IMR-90 (cell line): Measurements from ENCODE around the gene ROBO1. TPM values are rescaled to one million over a fixed set of nuclear protein-coding genes. Genes with fewer than 3 reads are reported as not detected.

Experiments used
- ATAC-seq: fragments of 200-7000 bp; cut with Tn5 transposase; 2 replicates; pipeline ENCODE4 v1.9.1; 2020; ENCODE audit warnings: low read depth, mild to moderate bottlenecking, moderate library complexity
- BruUV-seq: library from RNA; stranded (reverse); fragments of 400-500 nt; replicated peaks from 2 replicates; lab custom pipeline; 2021; lab: Mats Ljungman, UMichigan
- CTCF ChIA-PET: fragments of 300-600 bp; formaldehyde crosslinking; extraction: SDS; loops from one replicate; lab custom pipeline; 2021; ENCODE audit warnings: antibody characterized with exemption; lab: Yijun Ruan, JAX
- POLR2A ChIA-PET: fragments of 300-600 bp; sonication (Branson Sonifier 250); formaldehyde crosslinking; loops from one replicate; lab custom pipeline; 2022; ENCODE audit warnings: antibody characterized with exemption; ENCODE audit not compliant: unreplicated experiment; lab: Charles Lee
- DNase-seq: peaks from one replicate; pipeline ENCODE4 v3.0.0; 2013
- H2AFZ ChIP-seq: replicated peaks from 2 replicates; pipeline ENCODE3; 2013; ENCODE audit warnings: low read length, mild to moderate bottlenecking; ENCODE audit not compliant: poor library complexity
- H2AK5ac ChIP-seq: 2 replicates; pipeline ENCODE4 v1.6.1; 2013; ENCODE audit warnings: low read depth, low read length, inconsistent platforms
- H2AK9ac ChIP-seq: replicated peaks from 2 replicates; pipeline ENCODE3; 2013; ENCODE audit warnings: mild to moderate bottlenecking, low read depth, low read length, moderate library complexity; ENCODE audit not compliant: poor library complexity
- H2BK120ac ChIP-seq: 2 replicates; pipeline ENCODE4 v1.6.1; 2013; ENCODE audit warnings: low read depth, low read length, inconsistent platforms
- H2BK15ac ChIP-seq: 3 replicates; pipeline ENCODE4 v1.6.1; 2013; ENCODE audit warnings: low read depth, low read length, inconsistent platforms
- H2BK20ac ChIP-seq: 2 replicates; pipeline ENCODE4 v1.6.1; 2013; ENCODE audit warnings: low read depth, mild to moderate bottlenecking, inconsistent platforms, low read length, moderate library complexity
- H2BK5ac ChIP-seq: 2 replicates; pipeline ENCODE4 v1.6.1; 2013; ENCODE audit warnings: mild to moderate bottlenecking, low read depth, low read length, inconsistent platforms; ENCODE audit not compliant: poor library complexity, severe bottlenecking
- H3K14ac ChIP-seq: replicated peaks from 2 replicates; pipeline ENCODE4 v1.6.1; 2013; ENCODE audit warnings: low read depth, low read length, inconsistent platforms
- H3K18ac ChIP-seq: 2 replicates; pipeline ENCODE4 v1.6.1; 2013; ENCODE audit warnings: low read depth, low read length, control low read depth
- H3K23ac ChIP-seq: 2 replicates; pipeline ENCODE4 v1.6.1; 2013; ENCODE audit warnings: low read depth, low read length, inconsistent platforms
- H3K27ac ChIP-seq: 2 replicates; pipeline ENCODE4 v1.5.1; 2013; ENCODE audit warnings: mild to moderate bottlenecking, control low read depth, low read length; ENCODE audit not compliant: insufficient read depth
- H3K27me3 ChIP-seq: 2 replicates; pipeline ENCODE4 v1.6.1; 2013; ENCODE audit warnings: low read length; ENCODE audit not compliant: control insufficient read depth, insufficient read depth
- H3K36me3 ChIP-seq: 2 replicates; pipeline ENCODE4 v1.6.1; 2013; ENCODE audit warnings: low read length, mixed read lengths; ENCODE audit not compliant: control insufficient read depth, insufficient read depth
- H3K4ac ChIP-seq: 2 replicates; pipeline ENCODE4 v1.6.1; 2013; ENCODE audit warnings: low read depth, low read length, inconsistent platforms
- H3K4me1 ChIP-seq: 2 replicates; pipeline ENCODE4 v1.6.1; 2013; ENCODE audit warnings: low read length, mixed read lengths; ENCODE audit not compliant: control insufficient read depth, insufficient read depth
- H3K4me2 ChIP-seq: 2 replicates; pipeline ENCODE4 v1.6.1; 2013; ENCODE audit warnings: low read depth, mild to moderate bottlenecking, control low read depth, low read length, moderate library complexity
- H3K4me3 ChIP-seq: 2 replicates; pipeline ENCODE4 v1.5.1; 2013; ENCODE audit warnings: low read depth, mild to moderate bottlenecking, control low read depth, low read length, moderate library complexity; ENCODE audit not compliant: insufficient read depth
- H3K56ac ChIP-seq: 2 replicates; pipeline ENCODE4 v1.6.1; 2013; ENCODE audit warnings: low read length, inconsistent platforms; ENCODE audit not compliant: insufficient read depth; ENCODE audit errors: extremely low read depth
- H3K79me1 ChIP-seq, 2 experiments: 2 replicates each; pipeline ENCODE4 v1.6.1; 2013; ENCODE audit warnings: low read length in 2 of 2, inconsistent platforms in 1 of 2, low read depth in 1 of 2
- H3K9ac ChIP-seq: 2 replicates; pipeline ENCODE4 v1.6.1; 2013; ENCODE audit warnings: low read depth, low read length, control low read depth
- H3K9me1 ChIP-seq: 2 replicates; pipeline ENCODE4 v1.6.1; 2013; ENCODE audit warnings: low read length, inconsistent platforms; ENCODE audit not compliant: insufficient read depth
- H3K9me3 ChIP-seq: 2 replicates; pipeline ENCODE4 v1.6.1; 2013; ENCODE audit warnings: low read length; ENCODE audit not compliant: control insufficient read depth, insufficient read depth
- H4K20me1 ChIP-seq: 2 replicates; pipeline ENCODE4 v1.6.1; 2013; ENCODE audit warnings: low read length, inconsistent platforms; ENCODE audit not compliant: insufficient read depth
- H4K5ac ChIP-seq: 2 replicates; pipeline ENCODE4 v1.6.1; 2013; ENCODE audit warnings: mild to moderate bottlenecking, low read depth, low read length, control low read depth
- H4K8ac ChIP-seq, 2 experiments: 2 replicates each; pipeline ENCODE4 v1.6.1; 2013; ENCODE audit warnings: low read depth in 2 of 2, low read length in 2 of 2, control low read depth in 1 of 2, inconsistent platforms in 1 of 2
- H4K91ac ChIP-seq: 2 replicates; pipeline ENCODE4 v1.6.1; 2013; ENCODE audit warnings: low read depth, low read length, inconsistent platforms; ENCODE audit not compliant: insufficient read depth
- CEBPB ChIP-seq: IDR thresholded peaks from 2 replicates; pipeline ENCODE4 v1.6.1; 2012; ENCODE audit warnings: low read depth, low read length, improper control_type of control experiment
- CHD1 ChIP-seq: IDR thresholded peaks from 2 replicates; pipeline ENCODE4 v1.6.1; 2012; ENCODE audit warnings: low read depth, low read length, improper control_type of control experiment
- CTCF ChIP-seq: conservative IDR thresholded peaks from 2 replicates; pipeline ENCODE4 v1.5.1; 2012; ENCODE audit warnings: mild to moderate bottlenecking, low read depth, low read length, improper control_type of control experiment
- ELK1 ChIP-seq: fragments of 150-350 bp; IDR thresholded peaks from 2 replicates; pipeline ENCODE4 v1.6.1; 2016; ENCODE audit warnings: low read depth, mild to moderate bottlenecking, low read length, moderate library complexity, borderline replicate concordance
- FOS ChIP-seq: fragments of 150-350 bp; IDR thresholded peaks from 2 replicates; pipeline ENCODE4 v1.6.1; 2016; ENCODE audit warnings: low read depth, low read length
- MAFK ChIP-seq: IDR thresholded peaks from 2 replicates; pipeline ENCODE4 v1.6.1; 2012; ENCODE audit warnings: low read depth, low read length, improper control_type of control experiment
- MAZ ChIP-seq: IDR thresholded peaks from 2 replicates; pipeline ENCODE4 v1.6.1; 2012; ENCODE audit warnings: low read depth, mild to moderate bottlenecking, low read length, improper control_type of control experiment, moderate library complexity, borderline replicate concordance
- MXI1 ChIP-seq: IDR thresholded peaks from 2 replicates; pipeline ENCODE4 v1.6.1; 2012; ENCODE audit warnings: low read depth, mild to moderate bottlenecking, low read length, moderate library complexity, borderline replicate concordance
- NFE2L2 ChIP-seq: fragments of 150-350 bp; IDR thresholded peaks from 2 replicates; pipeline ENCODE4 v1.6.1; 2016; ENCODE audit warnings: low read depth, mild to moderate bottlenecking, low read length
- POLR2A ChIP-seq: IDR thresholded peaks from 2 replicates; pipeline ENCODE4 v1.6.1; 2012; ENCODE audit warnings: mild to moderate bottlenecking, low read depth, low read length
- RAD21 ChIP-seq: IDR thresholded peaks from 2 replicates; pipeline ENCODE4 v1.6.1; 2012; ENCODE audit warnings: low read length, improper control_type of control experiment
- RCOR1 ChIP-seq: IDR thresholded peaks from 2 replicates; pipeline ENCODE4 v1.6.1; 2012; ENCODE audit warnings: mild to moderate bottlenecking, low read length, improper control_type of control experiment; ENCODE audit not compliant: insufficient replicate concordance
- RFX5 ChIP-seq: IDR thresholded peaks from 2 replicates; pipeline ENCODE4 v1.8.0; 2012; ENCODE audit warnings: low read depth, mild to moderate bottlenecking, low read length, moderate library complexity
- SMC3 ChIP-seq: fragments of 150-350 bp; IDR thresholded peaks from 2 replicates; pipeline ENCODE4 v1.6.1; 2016; ENCODE audit warnings: low read depth, mild to moderate bottlenecking, antibody characterized with exemption, low read length, moderate library complexity
- USF2 ChIP-seq: fragments of 150-350 bp; IDR thresholded peaks from 2 replicates; pipeline ENCODE4 v1.6.1; 2017; ENCODE audit warnings: mild to moderate bottlenecking, antibody characterized with exemption, low read length, low read depth
- WGBS, 2 experiments: methylation state at CpG; one replicate each; pipeline versions ENCODE4 v1.1.5 to v1.1.7; 2013; ENCODE audit warnings: missing lambda C conversion rate in 2 of 2; ENCODE audit not compliant: insufficient read length in 1 of 2; ENCODE audit errors: extremely low coverage in 2 of 2; 5-methylcytosine and 5-hydroxymethylcytosine counted together
- dilution Hi-C: fragments of 300-500 bp; cut with HindIII; formaldehyde crosslinking; loops from one replicate; pipeline ENCODE4 v1.14.3; 2018; ENCODE audit warnings: low sequenced_read_pairs; ENCODE audit not compliant: unreplicated experiment
- in situ Hi-C: fragments of 300-500 bp; cut with MboI; formaldehyde crosslinking; loops from 3 replicates; pipeline ENCODE4 v1.14.3; 2019; ENCODE audit warnings: low sequenced_read_pairs, inconsistent platforms, mixed read lengths
- intact Hi-C: fragments of 100-400 bp; cut with micrococcal nuclease; formaldehyde crosslinking; loops from 2 replicates; pipeline ENCODE4 v1.10.0; 2022
- polyA plus RNA-seq, 3 experiments: library from polyadenylated mRNA; depleted of rRNA; stranded (reverse); fragments of >200 nt; gene quantifications; 2 replicates each; pipeline ENCODE4 v1.2.3, GENCODE V29; 2012; ENCODE audit warnings: low replicate concordance in 1 of 3
- total RNA-seq: library from RNA; depleted of rRNA; stranded (reverse); fragments of >200 nt; gene quantifications from 2 replicates; pipeline ENCODE4 v1.2.3, GENCODE V29; 2012

The ROBO1 gene
- total and polyA plus RNA-seq, 2 of the 4 experiments (the other 2 are of a cell fraction) = 24.1 to 53.9 TPM

GRCh38 chr3:79027593-79027992 lies 740.2 kb downstream of the ROBO1 start:
- Histone ChIP-seq H2BK20ac (no peak overlapping the region), H3K4me1 (peaks cover 2% of the 10 kb centered on the region; the same call in 1 of the 2 replicates), H3K27me3 (no peaks in the 10 kb centered on the region), H4K8ac (no peak overlapping the region), H3K36me3 (no peaks in the 10 kb centered on the region), H3K79me1 (no peaks in the 10 kb centered on the region), H3K9me1 (no peaks in the 10 kb centered on the region), H2BK5ac (no peak overlapping the region), H3K4me3 (no peak overlapping the region), H3K4ac (no peak overlapping the region), H3K9ac (no peak overlapping the region), H3K14ac (no peak overlapping the region), H4K5ac (no peak overlapping the region), H2AK9ac (no peak overlapping the region), H3K18ac (no peak overlapping the region), H3K27ac (no peak overlapping the region), H4K91ac (no peak overlapping the region), H3K4me2 (no peak overlapping the region), H4K20me1 (no peaks in the 10 kb centered on the region), H3K23ac (no peak overlapping the region), H3K56ac (no peak overlapping the region), H2BK15ac (no peak overlapping the region), H2BK120ac (no peak overlapping the region), H2AFZ (no peak overlapping the region), H2AK5ac (no peak overlapping the region), H3K9me3 (no peaks in the 10 kb centered on the region)
- TF ChIP-seq FOS (no peak), USF2 (no peak), RAD21 (no peak), CEBPB (no peak), CTCF (no peak), MXI1 (no peak), NFE2L2 (no peak), MAZ (no peak), SMC3 (no peak), POLR2A (no peak), MAFK (no peak), RFX5 (no peak), RCOR1 (no peak), ELK1 (no peak), CHD1 (no peak)
- DNase-seq = no peak
- WGBS, 2 experiments = no CpG with 5 or more reads among the region's 2 CpGs
- no TSS peak for BruUV-seq
- ChIA-PET POLR2A (no interaction called here), CTCF (no interaction called here)
- in situ Hi-C loops (loop anchor here (5.0 to 25.0 kb wide), 3 partner anchors 365 to 1715 kb away; no protein-coding TSS in a partner anchor), intact Hi-C loops (no loop called here), dilution Hi-C loops (no loop called here)
- ATAC-seq = no peak
